ENCODE data around the gene ASTN2.

Gene ASTN2

DNA sequence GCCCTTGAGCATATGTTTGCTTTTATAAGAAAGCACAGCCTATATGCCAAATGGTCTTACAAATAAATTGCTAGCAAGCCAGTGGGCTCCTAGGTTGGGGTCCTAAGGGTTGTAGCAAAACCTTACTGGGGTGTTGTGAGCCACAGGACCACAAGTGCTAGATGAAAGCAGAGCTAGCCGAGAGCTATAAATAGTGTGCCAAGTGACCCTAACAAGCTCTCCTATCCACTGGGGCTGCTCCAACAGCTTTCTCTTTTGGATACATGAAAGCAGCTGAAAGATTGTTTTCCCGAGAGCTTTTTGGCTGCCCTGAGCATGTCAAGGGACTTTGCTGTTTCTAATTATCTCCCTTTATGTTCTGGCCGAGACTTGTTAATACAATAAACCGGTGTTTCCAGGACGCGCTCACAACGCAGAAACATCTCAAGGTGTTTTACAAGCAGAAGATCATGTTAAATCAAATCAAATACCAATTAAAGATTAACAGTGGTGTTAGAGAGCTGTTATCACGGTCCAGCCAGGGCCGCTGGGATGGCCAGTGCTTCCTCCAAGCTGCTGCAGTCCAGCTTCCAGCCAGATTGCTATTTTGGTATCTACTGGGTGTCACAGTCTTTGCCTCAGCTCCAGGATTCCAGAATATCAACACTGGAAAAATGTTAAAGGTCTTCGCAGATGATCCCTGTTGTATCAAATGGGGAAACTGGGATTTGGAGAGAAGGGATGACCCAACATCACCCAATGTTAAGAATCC lies 351.0 kb downstream of the ASTN2 start:
- DNase-seq (ENCODE audit: low spot score) = no peak
- in situ Hi-C loops (cut with MboI; ENCODE audit: low pct_unique_long_range_greater_than_20kb, low sequenced_read_pairs, unreplicated experiment) = no loop called here
- no peak for TF ChIP-seq CTCF (IDR thresholded peaks at IDR 0.05; ENCODE audit: extremely low read depth, insufficient read depth, missing control alignments)

DNA sequence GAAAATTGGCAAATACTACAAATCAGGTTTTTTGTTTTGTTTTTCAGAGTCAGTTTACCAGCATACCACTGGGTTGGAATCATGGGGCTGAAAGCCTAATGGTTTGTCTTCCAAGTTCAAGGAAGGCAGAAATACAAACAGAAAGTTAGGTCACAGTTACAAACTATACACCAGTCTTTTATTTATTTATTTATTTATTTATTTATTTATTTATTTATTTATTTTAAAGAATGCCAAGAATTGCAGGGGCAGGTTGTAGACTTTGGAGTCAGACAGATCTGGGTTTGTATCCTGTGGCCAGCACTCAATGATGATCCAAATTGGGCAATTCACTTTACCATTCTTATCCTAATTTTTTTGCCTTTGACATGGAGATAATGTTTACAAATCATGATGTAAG lies 353.9 kb downstream of the ASTN2 start:
- in situ Hi-C loops (cut with MboI; ENCODE audit: low pct_unique_long_range_greater_than_20kb, low sequenced_read_pairs, unreplicated experiment) = no loop called here
- no peak for TF ChIP-seq CTCF (IDR thresholded peaks at IDR 0.05; ENCODE audit: extremely low read depth, insufficient read depth, missing control alignments)
- DNase-seq (ENCODE audit: low spot score) = no peak

- no peak for TF ChIP-seq CTCF (IDR thresholded peaks at IDR 0.05; ENCODE audit: extremely low read depth, insufficient read depth, missing control alignments)
- in situ Hi-C loops (cut with MboI; ENCODE audit: low pct_unique_long_range_greater_than_20kb, low sequenced_read_pairs, unreplicated experiment) = no loop called here
Observed at GRCh38 chr9:117050007-117050406, 364.9 kb downstream of the ASTN2 start.

GRCh38 chr9:117046666-117047327 lies 368.1 kb downstream of the ASTN2 start:
- TF ChIP-seq CTCF (IDR thresholded peaks at IDR 0.05; ENCODE audit: extremely low read depth, insufficient read depth, missing control alignments) = peak; percentile 6
- in situ Hi-C loops (cut with MboI; ENCODE audit: low pct_unique_long_range_greater_than_20kb, low sequenced_read_pairs, unreplicated experiment) = no loop called here
- peak; percentile 11 for DNase-seq (ENCODE audit: low spot score)

More at GRCh38 chr9:117050007-117050406, 364.9 kb downstream of the ASTN2 start:
- DNase-seq (ENCODE audit: low spot score) = no peak

DNA sequence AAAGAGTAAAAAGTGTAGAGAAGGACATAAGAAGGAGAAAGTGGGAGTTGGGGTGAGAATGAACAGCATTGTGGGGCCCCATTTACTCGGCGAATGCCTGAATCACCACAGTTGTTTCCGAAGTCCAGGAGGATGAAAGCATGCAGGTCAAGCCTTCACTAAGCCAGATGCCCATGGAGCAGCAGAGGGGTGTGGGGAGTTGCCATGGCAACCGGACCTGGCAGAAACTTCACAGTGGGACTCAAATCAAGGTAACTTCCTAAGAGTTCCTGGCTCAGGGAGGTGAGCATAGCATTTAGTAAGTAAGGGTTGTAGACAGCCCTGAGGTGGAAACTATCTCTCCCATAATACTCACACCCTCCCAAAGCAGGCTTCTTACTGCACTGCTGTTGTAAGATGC lies 370.6 kb downstream of the ASTN2 start:
- in situ Hi-C loops (cut with MboI; ENCODE audit: low pct_unique_long_range_greater_than_20kb, low sequenced_read_pairs, unreplicated experiment) = no loop called here
- TF ChIP-seq CTCF (IDR thresholded peaks at IDR 0.05; ENCODE audit: extremely low read depth, insufficient read depth, missing control alignments) = no peak
- no peak for DNase-seq (ENCODE audit: low spot score)

DNA sequence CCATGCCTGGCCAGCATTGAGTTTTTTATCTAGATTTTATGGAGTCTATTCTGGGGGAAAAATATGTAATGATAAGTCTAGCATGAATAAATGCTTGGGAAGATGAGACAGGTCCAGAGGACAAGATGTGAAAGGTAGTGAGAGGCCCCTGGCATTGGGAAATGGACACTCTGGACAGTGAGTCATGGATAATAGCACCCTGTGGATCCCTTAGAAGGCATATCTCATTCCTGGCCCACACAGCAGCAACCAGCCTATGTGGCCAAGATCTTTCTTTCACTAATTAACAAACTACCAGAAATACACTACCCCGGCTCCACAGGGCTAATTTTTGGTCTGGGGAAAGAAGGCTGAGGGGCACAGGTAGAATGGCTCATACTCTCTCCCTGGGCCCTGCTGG lies 371.7 kb downstream of the ASTN2 start:
- in situ Hi-C loops (cut with MboI; ENCODE audit: low pct_unique_long_range_greater_than_20kb, low sequenced_read_pairs, unreplicated experiment) = no loop called here
- TF ChIP-seq CTCF (IDR thresholded peaks at IDR 0.05; ENCODE audit: extremely low read depth, insufficient read depth, missing control alignments) = no peak
- no peak for DNase-seq (ENCODE audit: low spot score)

Measured in GM13977 (cell line).